ENCODE measurements around the gene RAB5B.
"Not testable (repeated sequence)": the region's sequence is repeated elsewhere in the genome, so short reads cannot be mapped to it uniquely, and the experiment has no call there.

RAB5B gene

DNA sequence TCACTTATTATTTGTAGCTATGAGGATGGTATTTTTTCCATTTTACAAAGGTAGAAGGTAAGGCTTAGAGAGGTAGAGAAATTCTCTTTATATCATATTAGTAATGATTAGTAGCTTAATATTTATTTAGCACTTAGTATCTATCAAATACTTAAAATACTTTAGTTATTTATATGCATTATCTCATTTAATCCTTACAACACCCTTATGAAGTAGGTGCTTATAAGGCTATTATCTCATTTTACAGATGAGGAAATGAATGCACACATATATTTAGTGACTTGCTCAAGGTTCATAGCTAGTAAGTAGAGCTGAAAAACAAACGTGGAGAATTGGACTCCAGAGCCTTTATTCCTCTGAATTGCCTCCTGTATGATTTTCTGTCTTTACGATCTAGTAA is 11.0 kb downstream of the RAB5B start:
- no peak for DNase-seq

GRCh38 chr12:55985341-55985740 is 11.5 kb downstream of the RAB5B start:
- no peak for DNase-seq

DNA sequence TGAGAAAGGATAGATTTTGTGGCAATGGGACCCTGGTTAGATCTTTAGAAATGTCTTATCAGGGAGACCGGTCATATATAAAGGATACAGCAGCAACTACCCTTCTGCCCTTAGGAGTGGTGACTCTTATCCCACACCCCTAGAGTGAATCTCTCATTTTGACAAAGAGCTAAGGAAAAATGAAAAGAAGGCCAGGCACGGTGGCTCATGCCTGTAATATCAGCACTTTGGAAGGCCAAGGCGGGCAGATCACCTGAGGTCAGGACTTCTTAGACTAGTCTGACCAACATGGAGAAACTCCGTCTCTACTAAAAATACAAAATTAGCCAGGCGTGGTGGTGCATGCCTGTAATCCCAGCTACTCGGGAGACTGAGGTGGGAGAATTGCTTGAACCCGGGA is 12.1 kb downstream of the RAB5B start:
- DNase-seq: not testable (repeated sequence)

DNA sequence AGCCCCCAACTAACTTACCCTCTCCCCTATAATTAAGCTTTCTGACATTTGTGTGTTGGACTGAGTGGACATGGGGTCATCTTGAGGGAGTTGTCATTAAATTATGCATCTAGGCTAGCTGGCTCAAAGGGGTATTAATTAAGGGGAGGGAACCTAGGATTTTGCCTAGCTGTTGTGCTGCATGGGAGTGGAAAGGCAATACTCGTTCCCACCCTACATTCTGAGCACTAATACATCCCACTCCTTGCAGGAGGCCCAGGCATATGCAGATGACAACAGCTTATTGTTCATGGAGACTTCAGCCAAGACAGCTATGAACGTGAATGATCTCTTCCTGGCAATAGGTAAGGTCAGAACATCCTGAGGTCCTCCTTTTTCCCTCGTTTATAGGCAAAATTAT is 17.2 kb downstream of the RAB5B start:
- DNase-seq: no peak

DNA sequence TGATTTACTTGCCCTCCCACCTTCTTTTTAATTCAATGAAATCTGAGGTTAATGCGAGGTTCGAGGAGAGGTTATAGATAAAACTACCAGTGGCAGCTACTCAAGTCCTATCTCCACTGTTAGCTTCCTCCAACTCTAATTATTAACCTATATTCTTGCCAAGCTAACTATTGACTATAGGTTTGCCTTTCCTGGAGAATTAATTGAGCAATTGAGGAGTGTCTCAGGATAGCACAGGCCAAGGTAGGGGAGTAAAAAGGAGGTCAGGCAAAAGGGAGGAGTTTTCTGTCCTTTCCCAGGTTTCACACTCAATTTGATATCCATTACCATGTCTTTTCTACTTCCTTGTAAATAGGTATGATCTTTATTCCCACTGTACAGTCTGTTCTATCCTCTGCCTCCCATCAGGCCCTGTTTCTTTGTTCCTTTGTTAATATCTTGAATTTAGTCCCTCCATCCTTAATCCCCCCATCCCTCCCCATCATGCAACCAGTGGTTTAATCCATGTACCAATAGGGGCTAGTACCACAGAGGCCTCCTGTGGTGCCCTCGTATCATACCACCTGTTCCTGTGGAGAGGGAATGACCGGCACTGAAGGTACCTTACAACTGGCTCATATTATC is 19.5 kb downstream of the RAB5B start:
- DNase-seq: no peak

DNA sequence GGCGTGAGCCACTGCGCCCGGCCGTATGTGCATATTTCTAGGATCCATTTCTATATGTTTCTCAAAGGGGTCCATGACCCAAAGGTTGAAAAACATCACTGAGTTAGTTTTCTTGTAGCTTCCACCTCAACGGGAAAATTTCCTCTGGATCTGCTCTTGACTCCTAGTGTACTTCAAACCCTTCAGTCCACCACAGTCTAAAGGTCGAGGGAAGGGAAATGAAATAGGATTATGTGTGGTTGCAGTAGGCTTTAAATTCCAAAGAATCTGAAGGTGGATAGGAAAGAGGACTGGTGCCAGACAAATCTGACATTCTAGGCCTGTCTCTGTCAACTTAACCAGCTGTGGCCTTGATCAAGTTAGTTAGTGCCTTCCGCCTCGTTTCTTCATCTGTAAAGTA is 21.5 kb downstream of the RAB5B start:
- DNase-seq: no peak

GRCh38 chr12:55996201-55996714 is 22.4 kb downstream of the RAB5B start:
- DNase-seq: peak; percentile 81

DNA sequence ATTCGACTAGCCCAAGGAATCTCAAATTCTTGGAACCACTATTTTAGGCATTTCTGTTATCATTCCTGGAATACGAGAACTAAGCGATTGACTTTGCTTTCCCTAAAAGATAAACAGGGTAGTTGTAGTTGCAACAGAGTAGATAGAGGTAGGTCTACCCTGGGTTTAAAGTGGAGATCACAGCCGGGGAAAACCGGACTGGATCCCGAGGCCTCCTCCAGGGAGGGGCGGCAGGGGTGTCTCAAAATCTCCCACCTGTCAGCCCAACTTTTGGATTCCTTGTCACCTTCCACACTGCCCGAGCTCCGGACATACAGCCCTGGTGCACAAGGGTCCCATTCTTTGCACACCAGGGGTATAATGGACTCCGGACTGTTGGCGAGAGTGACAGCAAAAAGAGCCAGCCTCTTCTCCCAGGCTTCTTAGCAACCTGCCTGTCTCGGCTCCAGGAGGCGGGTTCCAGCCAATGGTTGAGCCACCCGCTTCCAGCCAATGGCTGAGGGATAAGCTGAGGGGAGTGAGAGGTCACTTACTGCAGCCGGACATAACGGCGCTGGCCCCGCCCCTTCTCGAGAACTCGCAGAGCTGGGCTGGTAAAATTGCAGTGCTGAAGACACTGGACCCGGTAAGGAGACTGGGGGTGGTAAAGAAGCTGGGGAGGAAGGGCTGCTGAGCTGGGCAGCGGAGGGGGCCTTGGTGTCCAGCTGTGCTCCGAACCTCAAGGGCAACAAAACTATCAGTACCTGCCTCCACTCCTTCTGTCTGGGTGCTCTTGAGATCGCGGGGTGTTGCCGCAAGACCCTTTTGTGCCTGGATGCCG is 23.0 kb downstream of the RAB5B start, which contains the start of gene SUOX:
Gene SUOX (plus strand): TSS at position 562 of the 820 bp plus-strand sequence. CDS start 4,946 bp downstream, outside the sequence.
- DNase-seq: peak; percentile 67

DNA sequence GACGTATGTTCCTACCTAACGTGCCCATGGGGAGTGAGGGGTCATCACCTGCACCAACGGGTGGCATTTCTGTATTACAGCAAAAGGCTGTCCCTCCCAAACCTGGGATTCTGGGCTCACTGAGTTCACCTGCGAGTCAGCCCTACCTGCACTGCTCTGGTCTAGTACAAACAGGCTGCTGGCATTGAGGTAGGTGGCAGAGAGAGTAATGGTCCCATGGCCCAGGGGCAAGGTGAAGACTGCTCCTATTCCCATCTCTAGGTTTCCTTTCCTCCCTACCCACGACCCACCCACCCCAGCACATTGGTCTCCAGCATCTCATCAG is 23.6 kb downstream of the RAB5B start:
- no peak for DNase-seq

- DNase-seq: peak; percentile 32
These were observed 25.6 kb downstream of the RAB5B start for GRCh38 chr12:55999522-55999921.

- not testable (repeated sequence) for DNase-seq
These were observed 26.2 kb downstream of the RAB5B start for GRCh38 chr12:55999999-56000540.

DNA sequence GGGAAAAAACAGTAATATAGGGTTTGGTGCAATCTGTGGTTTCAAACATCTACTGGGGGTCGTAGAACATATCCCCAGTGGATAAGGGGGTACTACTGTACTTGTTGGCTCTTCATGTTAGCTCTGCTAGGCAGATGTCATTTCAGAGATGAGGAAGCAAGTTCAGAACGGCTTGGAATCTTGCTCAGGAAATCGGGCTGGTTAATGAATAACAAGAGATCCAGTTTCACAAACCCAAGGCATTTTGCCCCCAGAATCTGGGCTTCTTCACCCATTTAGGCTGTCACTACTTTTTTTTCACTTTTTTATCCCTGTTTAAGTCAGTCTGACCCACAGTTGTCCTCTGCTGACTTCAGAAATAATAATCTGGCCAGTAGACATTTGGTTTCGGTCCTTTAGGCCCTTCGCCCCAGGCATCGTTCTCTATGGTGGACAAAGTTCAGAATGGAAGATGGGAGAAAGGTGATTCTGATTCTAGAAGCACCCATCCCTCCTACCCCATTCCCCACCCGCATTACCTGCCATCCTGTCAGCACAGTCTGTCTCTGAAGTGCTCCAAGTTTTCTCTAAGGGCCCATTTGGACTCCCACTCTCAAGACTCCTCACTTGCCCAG is 27.7 kb downstream of the RAB5B start:
- no peak for DNase-seq

GRCh38 chr12:56003376-56003775 is 29.5 kb downstream of the RAB5B start:
- DNase-seq: not testable (repeated sequence)

DNA sequence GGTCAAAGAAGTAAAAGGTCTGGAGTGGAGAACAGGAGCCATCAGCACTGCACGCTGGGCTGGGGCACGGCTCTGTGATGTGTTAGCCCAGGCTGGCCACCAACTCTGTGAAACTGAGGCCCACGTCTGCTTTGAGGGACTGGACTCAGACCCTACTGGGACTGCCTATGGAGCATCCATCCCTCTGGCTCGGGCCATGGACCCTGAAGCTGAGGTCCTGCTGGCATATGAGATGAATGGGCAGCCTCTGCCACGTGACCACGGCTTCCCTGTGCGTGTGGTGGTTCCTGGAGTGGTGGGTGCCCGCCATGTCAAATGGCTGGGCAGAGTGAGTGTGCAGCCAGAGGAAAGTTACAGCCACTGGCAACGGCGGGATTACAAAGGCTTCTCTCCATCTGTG is 30.3 kb downstream of the RAB5B start:
- DNase-seq: no peak

GRCh38 chr12:56007564-56008559 is 34.0 kb downstream of the RAB5B start:
- DNase-seq: peak; percentile 66

- DNase-seq: no peak
These were observed 36.3 kb downstream of the RAB5B start for GRCh38 chr12:56010111-56010570.

GRCh38 chr12:56011509-56012090 is 37.7 kb downstream of the RAB5B start:
- DNase-seq: no peak

DNA sequence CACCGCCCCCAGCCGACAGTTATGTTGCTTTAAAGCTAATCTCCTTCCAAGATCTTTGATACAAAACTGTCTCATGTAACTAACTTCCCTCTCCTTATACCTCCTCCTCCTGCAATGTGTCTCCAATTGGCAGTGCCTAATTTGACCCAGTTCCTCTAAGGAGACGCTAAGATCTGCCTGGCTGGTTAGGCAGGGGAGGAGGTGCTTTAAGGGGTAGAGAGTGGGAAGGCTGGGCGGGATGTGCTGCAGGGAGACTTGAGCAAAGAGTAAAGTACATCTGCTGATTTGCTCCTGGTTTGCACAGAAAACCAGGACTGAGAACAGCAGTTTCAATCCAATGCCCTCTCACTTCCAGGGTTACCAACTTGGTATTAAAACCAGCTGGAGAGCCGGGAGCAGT is 39.6 kb downstream of the RAB5B start:
- no peak for DNase-seq

DNA sequence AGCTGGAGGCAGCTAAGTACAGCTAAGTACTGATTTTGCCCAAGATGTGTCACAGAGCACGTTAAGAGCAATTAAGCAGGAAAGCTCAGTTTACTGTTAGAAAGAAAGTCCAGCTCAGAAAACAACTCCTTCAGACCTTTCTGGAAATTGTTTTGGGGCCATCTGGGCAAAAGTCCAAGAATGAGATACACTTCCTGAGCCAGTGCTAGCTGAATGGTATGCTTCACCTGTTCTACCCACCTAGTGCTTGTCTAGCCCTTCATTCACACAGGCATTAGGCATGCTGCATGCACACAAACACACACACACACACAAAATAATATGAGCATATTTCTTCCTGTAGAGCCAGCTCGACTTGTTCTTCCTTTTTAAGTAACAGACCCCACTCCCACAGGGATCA is 40.3 kb downstream of the RAB5B start:
- no peak for DNase-seq

DNA sequence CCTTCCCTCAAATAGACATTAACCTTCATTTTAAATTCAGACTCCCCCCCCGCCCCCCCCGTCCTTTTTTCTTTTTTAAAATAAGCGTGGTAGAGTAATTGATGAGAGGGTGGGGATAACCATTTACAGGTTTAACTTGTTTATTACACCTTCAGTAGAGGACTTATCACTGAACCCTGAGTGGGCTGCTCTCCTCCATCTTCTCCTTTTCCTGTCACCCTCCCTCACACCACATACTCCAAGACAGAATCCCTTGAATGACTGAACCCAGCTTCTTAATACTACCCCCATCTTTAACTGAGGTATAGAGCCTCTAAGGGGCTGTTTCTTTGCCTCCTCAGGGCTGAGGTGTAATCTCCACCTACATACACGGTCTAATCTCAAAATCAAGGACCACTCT is 43.3 kb downstream of the RAB5B start:
- no peak for DNase-seq

GRCh38 chr12:56018356-56018755 is 44.5 kb downstream of the RAB5B start:
- DNase-seq: no peak
